Stimulated activated CD4-positive, alpha-beta T cell treated with anti-CD3 and anti-CD28 coated beads, Interleukin-2, amount 100 ng/mL, for 24 hours (primary cell): Measurements from ENCODE around the gene C6orf141.
"Not testable (repeated sequence)": the region's sequence is repeated elsewhere in the genome, so short reads cannot be mapped to it uniquely, and the experiment has no call there.

Experiments used
- DNase-seq, 2 donors: peaks; one replicate each; pipeline ENCODE4 v3.0.0-alpha.2; 2020

Gene C6orf141

GRCh38 chr6:49582529-49582928 lies 32.1 kb downstream of the C6orf141 start:
- DNase-seq = no peak

- DNase-seq = not testable (repeated sequence)
These were observed 36.8 kb downstream of the C6orf141 start for GRCh38 chr6:49587262-49587661.
